Uterus (tissue), 4 donors: ENCODE results near the gene LCN6. TPM values are rescaled to one million over a fixed set of nuclear protein-coding genes. Genes with fewer than 3 reads are reported as not detected.
"Not testable (repeated sequence)": the region's sequence is repeated elsewhere in the genome, so short reads cannot be mapped to it uniquely, and the experiment has no call there.

Source experiments
- DNase-seq, 2 donors: peaks; one replicate each; pipeline ENCODE4 v3.0.0-alpha.2; 2019 to 2020
- H3K27ac ChIP-seq, 2 donors: fragments of 200-600 bp; sonication (generic); 1 replicate in 1 of 2; 2 replicates in 1 of 2; pipeline ENCODE4 v1.5.1; 2016 to 2018
- H3K27me3 ChIP-seq, 2 donors: fragments of 200-600 bp; sonication (generic); one replicate each; pipeline ENCODE4 v1.5.1; 2018 to 2019; ENCODE audit warnings: control low read depth in 1 of 2
- H3K36me3 ChIP-seq, 2 donors: fragments of 200-600 bp; sonication (generic); one replicate each; pipeline ENCODE4 v1.5.1; 2019; ENCODE audit warnings: control low read depth in 1 of 2
- H3K4me1 ChIP-seq, 2 donors: fragments of 200-600 bp; sonication (generic); one replicate each; pipeline ENCODE4 v1.5.1; 2018 to 2019; ENCODE audit warnings: control low read depth in 1 of 2
- H3K4me3 ChIP-seq, 2 donors: fragments of 200-600 bp; sonication (generic); 1 replicate in 1 of 2; 2 replicates in 1 of 2; pipeline ENCODE4 v1.5.1; 2018 to 2019; ENCODE audit warnings: mild to moderate bottlenecking in 1 of 2
- H3K9me3 ChIP-seq, 2 donors: fragments of 200-600 bp; sonication (generic); one replicate each; pipeline ENCODE4 v1.5.1; 2019; ENCODE audit warnings: control low read depth in 1 of 2
- CTCF ChIP-seq, 4 experiments: fragments of 200-600 bp in 2 of 4; fragments of 450-650 bp in 2 of 4; sonication (generic) in 2 of 4; IDR thresholded peaks; one replicate each; pipeline ENCODE4 v1.5.1; 2016 to 2019; ENCODE audit warnings: antibody characterized with exemption in 4 of 4, mild to moderate bottlenecking in 2 of 4, moderate library complexity in 1 of 4
- POLR2A ChIP-seq, 2 donors: fragments of 450-650 bp; IDR thresholded peaks; one replicate each; pipeline ENCODE4 v1.6.1; 2016; ENCODE audit warnings: antibody characterized with exemption in 2 of 2, mild to moderate bottlenecking in 1 of 2, moderate library complexity in 1 of 2
- intact Hi-C: fragments of 100-400 bp; cut with DNase I; formaldehyde crosslinking; loops from one replicate; pipeline ENCODE4 v1.15.1; 2023; ENCODE audit warnings: low total_unique reads
- total RNA-seq, 4 donors: library from RNA; depleted of rRNA in 3 of 4; stranded (reverse); fragments of >200 nt in 3 of 4; gene quantifications; one replicate each; pipeline versions ENCODE4 v1.1.0 to v1.2.4, GENCODE V29; 2014 to 2023
- donor health status: DM: yes; HTN: yes; CAD: no.

Gene LCN6
- total RNA-seq, 4 donors from 2014 or later = 1.2 to 164 (median 89.7) TPM

DNA sequence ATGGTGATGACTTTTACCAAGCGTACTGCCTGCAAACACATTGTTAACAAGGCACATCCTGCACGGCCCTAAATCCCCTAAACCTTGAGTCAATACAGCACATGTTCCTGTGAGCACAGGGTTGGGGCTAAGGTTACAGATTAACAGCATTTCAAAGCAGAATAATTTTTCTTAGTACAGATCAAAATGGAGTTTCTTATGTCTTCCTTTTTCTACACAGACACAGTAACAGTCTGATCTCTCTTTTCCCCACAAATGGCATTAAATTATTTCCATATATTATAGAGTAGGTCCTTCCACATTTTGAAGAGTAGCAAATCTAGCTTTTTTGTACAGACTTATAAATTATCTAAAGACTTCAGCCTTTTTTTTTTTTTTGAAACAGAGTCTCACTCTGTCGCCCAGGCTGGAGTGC lies 41.2 kb upstream of the LCN6 start:
- intact Hi-C loops = loop anchor here (5.0 kb wide), 1 partner anchor 243 kb away; the partner anchor contains the start of gene FUT7
- TF ChIP-seq CTCF (IDR thresholded peaks at IDR 0.05) (no peak), POLR2A (IDR thresholded peaks at IDR 0.05) (no peak)
- H3K27me3 ChIP-seq = no peaks in the 10 kb centered on the region
- no peaks in the 10 kb centered on the region for H3K9me3 ChIP-seq
- H3K4me1 ChIP-seq = peaks cover 3 to 8% of the 10 kb centered on the region in 2 donors
- H3K36me3 ChIP-seq = no peaks in the 10 kb centered on the region
- no peak overlapping the region for H3K4me3 ChIP-seq
- no peak overlapping the region for H3K27ac ChIP-seq
- DNase-seq = no peak

GRCh38 chr9:136788644-136789522 lies 40.6 kb upstream of the LCN6 start:
- intact Hi-C loops = loop anchor here (5.0 kb wide), 1 partner anchor 243 kb away; the partner anchor contains the start of gene FUT7
- not testable (repeated sequence) for H3K36me3 ChIP-seq, H3K4me3 ChIP-seq, H3K27me3 ChIP-seq, H3K9me3 ChIP-seq, H3K4me1 ChIP-seq, H3K27ac ChIP-seq, DNase-seq

DNA sequence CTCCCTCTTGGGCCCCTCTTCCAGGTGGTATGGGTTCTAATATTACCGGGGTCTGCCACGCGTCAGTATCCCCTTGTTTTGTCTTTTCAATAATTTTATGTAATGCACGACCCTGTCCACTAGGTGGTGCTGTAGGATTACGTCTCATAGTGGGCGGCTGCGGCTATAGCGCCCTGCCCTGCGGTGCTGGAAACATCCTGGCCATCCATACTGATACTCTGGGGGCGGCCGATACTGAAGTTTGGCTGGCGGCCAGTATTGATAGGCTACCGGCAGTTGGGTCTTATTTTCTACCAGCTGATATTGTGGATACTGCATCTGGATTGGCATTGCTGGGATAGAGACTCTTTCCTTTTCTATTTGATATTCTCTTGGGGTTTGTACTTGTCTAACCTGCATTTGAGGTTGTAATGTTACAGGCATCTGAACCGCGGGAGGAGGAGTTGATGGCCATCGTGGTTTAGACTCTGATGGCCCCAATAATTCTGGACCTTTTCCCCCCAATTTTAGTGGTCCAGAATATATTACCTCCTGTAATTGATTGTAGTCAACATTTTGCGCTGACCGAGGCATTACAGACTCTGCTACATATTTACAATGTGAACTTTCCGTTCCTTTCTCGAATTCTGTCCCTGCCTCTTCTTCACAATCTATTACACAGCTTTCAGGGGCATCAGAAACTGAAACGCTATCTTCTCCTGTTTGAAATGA lies 39.5 kb upstream of the LCN6 start:
- H3K27ac ChIP-seq = no peak overlapping the region
- intact Hi-C loops = loop anchor here (5.0 kb wide), 1 partner anchor 244 kb away; the partner anchor contains the start of gene FUT7
- TF ChIP-seq POLR2A (IDR thresholded peaks at IDR 0.05) (no peak), CTCF (IDR thresholded peaks at IDR 0.05) (peak; percentile 83 to 91 (median 89))
- no peaks in the 10 kb centered on the region for H3K27me3 ChIP-seq
- peak; percentile 64 to 70 for DNase-seq
- H3K9me3 ChIP-seq = no peaks in the 10 kb centered on the region
- no peaks in the 10 kb centered on the region for H3K36me3 ChIP-seq
- no peak overlapping the region for H3K4me3 ChIP-seq
- peaks cover 3 to 8% of the 10 kb centered on the region in 2 donors for H3K4me1 ChIP-seq

GRCh38 chr9:136786983-136787382 lies 38.7 kb upstream of the LCN6 start:
- not testable (repeated sequence) for DNase-seq, H3K4me1 ChIP-seq, H3K27me3 ChIP-seq, H3K36me3 ChIP-seq, H3K4me3 ChIP-seq, H3K27ac ChIP-seq, H3K9me3 ChIP-seq
- intact Hi-C loops = loop anchor here (5.0 kb wide), 1 partner anchor 245 kb away; the partner anchor contains the start of gene FUT7

DNA sequence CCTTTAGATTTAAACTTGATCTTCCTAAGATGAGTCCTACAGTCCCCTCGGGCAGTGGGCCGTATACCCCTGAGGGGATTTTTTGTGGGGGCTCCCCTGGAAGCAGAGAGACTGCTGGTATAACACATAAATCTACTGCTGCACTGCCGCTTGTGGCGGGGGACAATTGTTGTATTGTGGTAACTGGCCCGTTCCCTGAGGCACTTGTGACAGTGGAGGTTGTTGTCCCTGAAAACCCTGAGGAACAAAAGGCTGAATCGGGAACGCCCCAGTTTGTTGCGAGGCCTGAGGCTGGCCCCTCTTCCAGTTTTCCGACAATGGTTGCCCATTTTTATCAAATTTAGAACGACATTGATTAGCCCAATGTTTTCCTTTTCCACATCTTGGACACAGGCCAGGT lies 38.1 kb upstream of the LCN6 start:
- intact Hi-C loops = loop anchor here (5.0 kb wide), 1 partner anchor 246 kb away; the partner anchor contains the start of gene FUT7
- no peaks in the 10 kb centered on the region for H3K27me3 ChIP-seq
- H3K4me1 ChIP-seq = no peaks in the 10 kb centered on the region
- no peak overlapping the region for H3K4me3 ChIP-seq
- no peaks in the 10 kb centered on the region for H3K36me3 ChIP-seq
- H3K9me3 ChIP-seq = no peaks in the 10 kb centered on the region
- DNase-seq = no peak
- TF ChIP-seq POLR2A (IDR thresholded peaks at IDR 0.05) = no peak
- TF ChIP-seq CTCF (IDR thresholded peaks at IDR 0.05) = no peak
- H3K27ac ChIP-seq = no peak overlapping the region

DNA sequence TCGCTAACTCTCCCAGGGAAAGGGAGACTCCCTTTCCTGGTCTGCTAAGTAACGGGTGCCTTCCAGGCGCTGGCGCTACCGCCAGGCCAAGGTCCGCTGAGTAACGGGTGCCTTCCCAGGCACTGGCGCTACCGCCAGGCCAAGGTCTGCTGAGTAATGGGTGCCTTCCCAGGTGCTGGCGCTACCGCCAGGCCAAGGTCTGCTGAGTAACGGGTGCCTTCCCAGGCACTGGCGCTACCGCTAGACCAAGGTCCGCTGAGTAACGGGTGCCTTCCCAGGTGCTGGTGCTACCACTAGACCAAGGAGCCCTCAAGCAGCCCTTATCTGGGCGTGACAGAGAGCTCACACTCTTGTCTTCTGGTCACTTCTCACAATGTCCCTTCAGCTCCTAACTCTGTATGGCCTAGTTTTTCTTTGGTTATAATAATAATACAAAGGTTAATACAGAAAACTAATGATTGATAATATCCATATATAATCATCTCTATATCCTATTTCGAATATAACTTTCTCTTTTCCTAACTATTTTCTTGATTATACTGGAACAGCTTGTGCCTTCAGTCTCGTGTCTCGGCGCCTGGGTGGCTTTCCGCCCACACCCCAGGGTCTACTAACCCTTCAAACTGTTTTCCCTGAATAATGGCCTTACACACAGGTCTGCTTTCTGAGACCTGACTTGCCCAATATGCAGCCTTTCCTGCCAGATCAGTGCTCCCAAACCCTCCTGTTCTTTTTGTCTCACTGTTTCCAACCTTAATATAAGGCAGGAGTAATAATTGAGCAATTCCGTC lies 37.4 kb upstream of the LCN6 start:
- not testable (repeated sequence) for H3K27ac ChIP-seq

More for the DNA sequence above, 37.4 kb upstream of the LCN6 start:
- not testable (repeated sequence) for H3K36me3 ChIP-seq, H3K9me3 ChIP-seq, H3K4me1 ChIP-seq, H3K27me3 ChIP-seq, DNase-seq, H3K4me3 ChIP-seq
- intact Hi-C loops = loop anchor here (5.0 kb wide), 1 partner anchor 247 kb away; the partner anchor contains the start of gene FUT7
